HG03469 (cell line): ENCODE measurements around the gene ACE.

ENCODE experiments used
- ATAC-seq: cut with Tn5 transposase; IDR thresholded peaks from one replicate; pipeline ENCODE4 v1.9.1; 2021; ENCODE audit warnings: mild to moderate bottlenecking, moderate library complexity, moderate number of reproducible peaks; ENCODE audit not compliant: unreplicated experiment

ACE gene

DNA sequence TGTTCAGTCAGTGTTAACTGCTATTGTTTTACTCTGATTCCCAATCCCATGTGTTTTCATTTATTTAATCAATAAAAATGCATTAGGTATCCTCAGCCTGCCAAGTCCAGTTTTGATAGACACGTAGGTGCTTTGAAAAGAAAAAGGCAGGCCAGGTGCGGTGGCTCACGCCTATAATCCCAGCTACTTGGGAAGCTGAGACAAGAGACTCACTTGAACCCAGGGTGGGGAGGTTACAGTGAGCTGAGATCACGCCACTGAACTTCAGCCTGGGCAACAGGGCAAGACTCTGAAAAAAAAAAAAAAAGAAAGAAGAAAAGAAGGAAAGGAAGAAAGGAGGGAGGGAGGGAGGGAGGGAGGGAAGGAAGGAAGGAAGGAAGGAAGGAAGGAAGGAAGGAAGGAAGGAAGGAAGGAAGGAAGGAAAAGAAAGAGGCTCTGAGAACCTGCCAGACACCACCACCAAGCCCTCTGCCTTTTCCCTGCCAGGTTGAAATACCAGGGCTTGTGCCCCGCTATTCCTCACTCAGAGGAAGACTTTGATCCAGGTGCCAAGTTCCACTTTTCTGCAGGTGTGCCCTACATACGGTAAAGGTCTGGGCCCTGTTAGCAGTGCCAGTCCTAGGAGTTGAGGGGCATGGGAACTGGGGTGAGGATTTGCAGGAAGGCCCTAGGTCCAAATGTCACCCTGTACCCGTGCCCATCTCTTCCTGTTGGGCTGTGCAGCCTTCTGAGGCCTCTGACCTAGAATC is 36.2 kb downstream of the ACE start:
- ATAC-seq: no peak

DNA sequence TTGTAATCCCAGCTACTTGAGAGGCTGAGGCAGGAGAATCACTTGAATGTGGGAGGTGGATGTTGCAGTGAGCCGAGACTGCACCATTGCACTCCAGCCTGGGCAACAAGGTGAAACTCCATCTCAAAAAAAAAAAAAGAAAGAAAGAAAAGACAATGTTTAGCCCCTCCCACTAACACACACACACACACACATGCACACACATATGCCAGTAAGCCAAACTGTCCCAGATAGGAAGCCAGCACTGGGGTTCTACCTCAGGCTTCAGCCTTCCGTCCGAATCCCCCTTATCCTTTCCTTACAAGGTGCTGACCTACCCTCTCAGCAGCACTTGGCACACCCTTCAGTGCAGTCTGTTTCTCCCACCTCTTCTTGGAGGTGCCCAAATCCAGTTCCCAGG is 37.6 kb downstream of the ACE start:
- ATAC-seq: no peak

- no peak for ATAC-seq
These were observed 38.1 kb downstream of the ACE start for GRCh38 chr17:63514974-63515373.

DNA sequence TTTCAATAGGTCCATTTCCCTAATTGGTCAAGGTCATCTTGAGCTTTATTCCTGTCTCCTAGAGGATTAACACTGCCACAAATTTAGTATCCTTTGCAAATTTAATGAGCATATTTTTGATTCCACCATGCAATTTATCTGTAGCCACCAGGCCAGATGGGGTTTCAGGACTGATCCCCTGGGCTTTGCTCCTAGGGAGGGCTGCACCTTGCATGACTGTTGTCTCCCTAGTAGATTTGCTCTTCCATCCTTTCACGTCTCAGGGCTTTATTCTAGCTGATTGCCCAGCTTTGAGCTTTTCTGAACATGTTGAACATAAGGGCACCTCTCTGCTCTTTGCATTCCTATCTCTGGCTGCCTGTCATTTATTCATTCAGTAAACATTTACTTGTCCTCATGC is 38.6 kb downstream of the ACE start:
- no peak for ATAC-seq

GRCh38 chr17:63516910-63517824 is 40.3 kb downstream of the ACE start:
- no peak for ATAC-seq

DNA sequence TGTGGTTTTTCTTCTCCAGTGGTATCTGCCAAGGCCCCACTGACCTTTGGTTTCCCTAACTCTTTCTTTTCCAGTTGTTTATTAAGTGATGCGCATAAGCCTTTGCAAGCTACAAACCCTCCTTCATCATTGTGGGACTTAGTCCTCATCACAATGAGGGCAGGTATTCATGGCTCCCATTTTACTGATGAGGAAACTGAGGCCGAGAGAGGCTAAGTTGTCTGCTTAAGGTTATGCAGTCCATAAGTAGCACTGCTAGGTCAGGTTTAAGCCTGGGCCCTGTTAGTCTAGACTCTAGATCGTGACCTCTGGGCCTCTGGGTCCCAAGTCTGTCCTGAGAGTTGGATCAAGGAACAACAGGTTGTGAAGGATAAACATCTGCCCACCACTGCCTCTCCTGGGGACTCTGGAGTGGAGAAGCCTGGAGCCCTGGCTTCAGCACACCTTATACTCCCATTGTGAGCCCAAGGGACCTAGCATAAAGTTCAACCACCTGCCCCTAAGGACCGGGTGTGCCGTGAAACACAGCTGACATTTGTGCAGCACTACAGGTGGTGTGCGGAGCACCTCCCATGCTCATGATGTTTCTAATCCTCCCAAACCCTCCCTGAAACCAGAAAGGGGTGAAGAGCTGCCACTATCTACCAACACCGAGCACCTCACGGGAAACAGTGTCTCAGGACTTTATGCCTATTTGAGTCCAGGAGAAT is 41.1 kb downstream of the ACE start:
- no peak for ATAC-seq

GRCh38 chr17:63519116-63519881 is 42.4 kb downstream of the ACE start:
- no peak for ATAC-seq

GRCh38 chr17:63519972-63520882 is 43.4 kb downstream of the ACE start:
- ATAC-seq: no peak

DNA sequence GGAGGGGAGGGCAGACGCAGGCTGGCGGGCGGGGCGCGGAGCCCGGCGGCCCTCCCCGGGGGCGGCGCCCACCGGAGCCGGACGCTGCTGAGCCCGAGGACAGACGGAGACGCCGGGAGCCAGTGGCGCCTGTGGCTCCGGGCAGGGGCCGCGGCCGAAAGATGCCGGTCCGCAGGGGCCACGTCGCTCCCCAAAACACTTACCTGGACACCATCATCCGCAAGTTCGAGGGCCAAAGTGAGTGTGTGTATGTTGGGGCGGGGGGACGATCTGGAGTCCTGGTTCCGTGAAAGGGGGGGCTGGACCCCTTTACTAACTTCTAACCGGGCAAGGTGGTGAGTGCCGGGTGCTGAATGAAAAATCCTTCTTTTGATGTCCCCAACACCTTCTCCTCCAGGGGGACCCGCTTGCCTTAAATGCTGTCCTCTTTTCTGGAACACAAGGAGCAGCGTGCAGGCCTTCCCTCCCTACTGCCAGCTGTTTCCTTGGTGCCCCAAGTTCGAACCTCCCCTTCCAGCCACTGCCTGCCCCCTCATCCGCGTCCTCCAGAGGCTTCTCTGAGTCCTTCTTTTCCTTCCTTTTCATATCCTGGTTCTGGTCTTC is 46.5 kb downstream of the ACE start, which contains the start of gene KCNH6:
Gene KCNH6, plus strand, starts transcription at position 106 of the 603 bp plus-strand sequence. Its CDS starts 56 bp downstream, at position 162.
- no peak for ATAC-seq

DNA sequence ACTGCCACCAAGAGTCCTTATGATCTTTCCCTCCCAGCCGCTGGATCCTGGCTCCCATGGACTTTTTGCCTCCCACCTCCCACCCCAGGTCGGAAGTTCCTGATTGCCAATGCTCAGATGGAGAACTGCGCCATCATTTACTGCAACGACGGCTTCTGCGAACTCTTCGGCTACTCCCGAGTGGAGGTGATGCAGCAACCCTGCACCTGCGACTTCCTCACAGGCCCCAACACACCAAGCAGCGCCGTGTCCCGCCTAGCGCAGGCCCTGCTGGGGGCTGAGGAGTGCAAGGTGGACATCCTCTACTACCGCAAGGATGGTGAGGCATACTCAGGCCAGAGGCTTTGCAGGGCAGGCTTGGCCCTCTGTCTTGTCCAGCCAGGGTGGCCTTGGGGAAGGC is 47.2 kb downstream of the ACE start:
- ATAC-seq: no peak

DNA sequence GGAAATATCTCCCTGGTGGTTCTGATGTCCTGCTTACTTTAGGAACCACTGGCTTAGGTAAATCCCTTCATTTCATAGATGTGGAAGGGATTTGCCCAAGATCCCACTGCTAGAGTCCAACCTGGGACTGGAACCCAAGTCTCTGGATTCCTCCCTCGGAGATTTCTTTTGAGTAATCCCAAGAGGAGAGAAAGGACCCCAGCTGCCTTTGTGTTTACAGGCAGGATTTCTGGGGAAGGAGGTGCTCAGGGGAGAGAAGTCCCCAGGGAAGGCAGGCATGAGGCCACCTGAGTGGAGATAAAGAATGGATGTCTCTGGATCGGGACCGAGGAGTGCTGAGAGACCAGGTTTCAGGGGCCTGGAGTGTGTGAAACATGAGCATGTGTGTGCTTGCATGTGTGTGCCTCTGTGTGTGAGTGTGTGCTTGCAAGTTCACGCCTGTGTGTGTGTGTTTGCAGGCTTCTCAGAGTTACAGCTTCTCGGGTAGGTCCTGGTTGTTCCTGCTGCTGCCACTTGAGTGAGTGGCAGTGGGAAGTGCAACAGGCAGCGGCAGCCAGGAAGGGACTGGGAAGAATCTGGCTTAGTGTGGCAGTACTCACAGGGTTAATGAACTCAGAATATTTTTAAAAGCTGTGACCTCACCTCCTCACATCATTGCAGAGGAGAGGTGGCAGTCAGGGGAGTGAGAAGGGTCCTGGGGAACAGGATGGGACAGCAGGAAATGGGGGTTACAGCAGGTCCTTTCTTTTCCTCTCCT is 48.5 kb downstream of the ACE start:
- no peak for ATAC-seq

GRCh38 chr17:63526861-63527260 is 50.0 kb downstream of the ACE start:
- no peak for ATAC-seq

GRCh38 chr17:63528183-63528582 is 51.3 kb downstream of the ACE start:
- no peak for ATAC-seq

DNA sequence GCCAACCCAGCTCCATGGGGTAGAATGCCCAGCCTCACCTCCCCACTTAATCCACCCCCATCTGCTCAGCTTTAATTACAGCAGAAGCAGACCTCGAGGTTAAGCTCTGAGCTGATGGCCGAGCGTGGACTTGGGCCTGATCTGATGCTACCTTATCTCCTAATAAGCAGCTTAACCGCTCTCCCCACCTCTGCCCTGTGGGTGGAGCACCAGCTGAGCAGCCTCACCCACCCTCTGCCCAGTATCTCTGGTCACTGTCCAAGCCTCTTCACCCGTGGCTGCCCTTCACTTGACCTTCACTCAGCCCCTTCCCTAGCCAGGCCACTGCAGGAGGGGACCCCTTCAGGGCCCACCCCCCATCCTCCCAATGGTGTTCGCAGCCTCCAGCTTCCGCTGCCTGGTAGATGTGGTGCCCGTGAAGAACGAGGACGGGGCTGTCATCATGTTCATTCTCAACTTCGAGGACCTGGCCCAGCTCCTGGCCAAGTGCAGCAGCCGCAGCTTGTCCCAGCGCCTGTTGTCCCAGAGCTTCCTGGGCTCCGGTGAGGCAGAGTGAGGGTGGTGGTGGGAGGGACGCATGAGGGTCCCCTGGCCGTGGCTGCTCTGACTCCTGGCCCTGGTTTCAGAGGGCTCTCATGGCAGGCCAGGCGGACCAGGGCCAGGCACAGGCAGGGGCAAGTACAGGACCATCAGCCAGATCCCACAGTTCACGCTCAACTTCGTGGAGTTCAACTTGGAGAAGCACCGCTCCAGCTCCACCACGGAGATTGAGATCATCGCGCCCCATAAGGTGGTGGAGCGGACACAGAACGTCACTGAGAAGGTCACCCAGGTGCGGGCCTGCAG is 53.1 kb downstream of the ACE start:
- ATAC-seq: no peak

GRCh38 chr17:63530557-63531021 is 53.7 kb downstream of the ACE start:
- ATAC-seq: no peak

GRCh38 chr17:63531022-63531965 is 54.4 kb downstream of the ACE start:
- no peak for ATAC-seq
